ENCODE results near the gene UROD.

UROD gene

GRCh38 chr1:45013551-45014209 is 1.6 kb downstream of the UROD start:
- in situ Hi-C loops (cut with MboI; ENCODE audit: low pct_unique_long_range_greater_than_20kb, low sequenced_read_pairs, unreplicated experiment), result loop anchor here (25.0 kb wide), 1 partner anchor 474 kb away; the partner anchor contains the start of gene TESK2
- TF ChIP-seq CTCF (IDR thresholded peaks at IDR 0.05; ENCODE audit: extremely low read depth, insufficient read depth, missing control alignments), result no peak
- DNase-seq (ENCODE audit: low spot score), result no peak

GRCh38 chr1:45014321-45015028 is 2.4 kb downstream of the UROD start:
- peak; percentile 78 for DNase-seq (ENCODE audit: low spot score)
- in situ Hi-C loops (cut with MboI; ENCODE audit: low pct_unique_long_range_greater_than_20kb, low sequenced_read_pairs, unreplicated experiment), result loop anchor here (5.0 to 25.0 kb wide), 2 partner anchors 288 to 473 kb away; partner anchors contain the start of gene TESK2
- TF ChIP-seq CTCF (IDR thresholded peaks at IDR 0.05; ENCODE audit: extremely low read depth, insufficient read depth, missing control alignments), result peak; percentile 91

- no peak for TF ChIP-seq CTCF (IDR thresholded peaks at IDR 0.05; ENCODE audit: extremely low read depth, insufficient read depth, missing control alignments)
- no peak for DNase-seq (ENCODE audit: low spot score)
- in situ Hi-C loops (cut with MboI; ENCODE audit: low pct_unique_long_range_greater_than_20kb, low sequenced_read_pairs, unreplicated experiment), result loop anchor here (5.0 to 25.0 kb wide), 2 partner anchors 287 to 472 kb away; partner anchors contain the start of gene TESK2
Observed at GRCh38 chr1:45015683-45016082, 3.6 kb downstream of the UROD start.

- TF ChIP-seq CTCF (IDR thresholded peaks at IDR 0.05; ENCODE audit: extremely low read depth, insufficient read depth, missing control alignments), result no peak
- no peak for DNase-seq (ENCODE audit: low spot score)
- in situ Hi-C loops (cut with MboI; ENCODE audit: low pct_unique_long_range_greater_than_20kb, low sequenced_read_pairs, unreplicated experiment), result loop anchor here (5.0 to 25.0 kb wide), 2 partner anchors 286 to 471 kb away; partner anchors contain the start of gene TESK2
Observed at GRCh38 chr1:45016090-45016697, 4.1 kb downstream of the UROD start.

GRCh38 chr1:45016767-45017166 is 4.7 kb downstream of the UROD start:
- in situ Hi-C loops (cut with MboI; ENCODE audit: low pct_unique_long_range_greater_than_20kb, low sequenced_read_pairs, unreplicated experiment), result loop anchor here (5.0 to 25.0 kb wide), 2 partner anchors 286 to 471 kb away; partner anchors contain the start of gene TESK2
- TF ChIP-seq CTCF (IDR thresholded peaks at IDR 0.05; ENCODE audit: extremely low read depth, insufficient read depth, missing control alignments), result no peak
- no peak for DNase-seq (ENCODE audit: low spot score)

GRCh38 chr1:45018599-45019230 is 6.7 kb downstream of the UROD start:
- in situ Hi-C loops (cut with MboI; ENCODE audit: low pct_unique_long_range_greater_than_20kb, low sequenced_read_pairs, unreplicated experiment), result loop anchor here (5.0 to 25.0 kb wide), 2 partner anchors 284 to 469 kb away; partner anchors contain the start of gene TESK2
- peak; percentile 71 for TF ChIP-seq CTCF (IDR thresholded peaks at IDR 0.05; ENCODE audit: extremely low read depth, insufficient read depth, missing control alignments)
- no peak for DNase-seq (ENCODE audit: low spot score)
